HG02938 (cell line): ENCODE data around the gene AGPAT4.

Experiments used
- ATAC-seq: cut with Tn5 transposase; IDR thresholded peaks from one replicate; pipeline ENCODE4 v1.9.1; 2021; ENCODE audit warnings: mild to moderate bottlenecking, moderate library complexity; ENCODE audit not compliant: unreplicated experiment

AGPAT4 gene

DNA sequence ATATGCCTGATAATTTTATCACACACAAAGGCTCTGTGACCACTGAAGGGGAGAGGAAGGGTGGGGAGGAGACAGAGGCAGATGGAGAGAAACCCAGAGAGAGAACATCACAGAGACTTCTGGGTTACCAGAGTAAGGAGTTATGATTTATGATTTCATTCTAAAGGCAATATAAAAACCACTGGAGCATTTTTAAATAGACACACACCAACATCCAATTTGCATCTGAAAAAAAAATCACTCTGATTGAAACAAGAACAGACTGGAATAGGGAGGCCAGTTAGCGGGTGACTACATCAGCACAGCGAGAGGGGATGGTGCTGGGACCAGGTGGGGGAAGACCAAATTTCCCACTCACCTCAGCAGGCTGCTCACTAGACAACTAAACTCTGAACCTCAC, 104.8 kb downstream of the AGPAT4 start:
- ATAC-seq: no peak

DNA sequence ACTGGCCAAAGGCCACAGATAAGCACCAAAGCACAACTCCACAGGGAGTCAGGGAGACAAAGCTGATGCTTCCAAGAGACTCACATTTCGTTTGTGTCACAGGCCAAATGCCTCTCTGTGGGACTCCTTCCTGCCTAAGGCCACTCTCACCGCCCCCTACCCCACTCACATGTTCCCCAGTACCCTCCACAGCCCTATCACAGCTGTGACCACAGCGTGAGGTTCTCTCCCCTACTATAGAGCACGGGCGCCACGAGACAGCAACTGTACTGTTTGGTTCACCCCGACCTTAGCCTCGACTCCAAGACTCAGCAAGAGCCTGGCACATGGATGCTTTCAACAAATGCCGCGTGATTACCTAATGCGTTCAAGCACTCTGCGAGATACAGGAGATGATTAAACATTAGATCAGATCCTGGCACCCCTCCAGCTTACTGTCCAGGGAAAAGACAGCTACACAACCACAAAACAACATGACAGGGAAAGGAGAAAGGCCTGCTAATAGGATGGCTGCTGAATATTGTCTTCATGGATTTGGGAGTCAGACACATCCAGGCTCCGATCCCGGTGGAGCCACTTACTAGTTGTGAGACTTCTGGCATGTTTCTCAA, 105.5 kb downstream of the AGPAT4 start:
- ATAC-seq: no peak

- no peak for ATAC-seq
Measured at GRCh38 chr6:161166677-161167076, 107.2 kb downstream of the AGPAT4 start.

DNA sequence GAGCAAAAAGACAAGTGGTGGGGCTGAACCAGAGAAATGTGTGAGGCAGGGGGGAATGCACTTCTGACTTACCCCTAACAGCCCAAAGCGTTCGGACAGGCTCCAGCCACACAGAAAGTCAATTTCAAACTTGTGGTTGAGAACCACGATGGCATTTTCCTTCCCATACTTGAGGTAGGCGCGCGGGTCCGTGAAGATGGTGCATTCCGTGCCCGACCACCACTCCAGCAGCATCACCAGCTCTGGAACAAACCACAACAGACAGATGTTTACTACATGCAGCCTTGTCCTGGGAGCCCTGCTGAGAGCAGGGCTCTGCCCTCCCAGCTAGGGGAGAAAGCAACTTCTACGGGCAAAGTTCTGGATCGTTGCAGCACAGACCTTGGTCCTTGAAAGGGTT, 107.7 kb downstream of the AGPAT4 start:
- no peak for ATAC-seq

GRCh38 chr6:161164182-161164625, 109.7 kb downstream of the AGPAT4 start:
- ATAC-seq: no peak

DNA sequence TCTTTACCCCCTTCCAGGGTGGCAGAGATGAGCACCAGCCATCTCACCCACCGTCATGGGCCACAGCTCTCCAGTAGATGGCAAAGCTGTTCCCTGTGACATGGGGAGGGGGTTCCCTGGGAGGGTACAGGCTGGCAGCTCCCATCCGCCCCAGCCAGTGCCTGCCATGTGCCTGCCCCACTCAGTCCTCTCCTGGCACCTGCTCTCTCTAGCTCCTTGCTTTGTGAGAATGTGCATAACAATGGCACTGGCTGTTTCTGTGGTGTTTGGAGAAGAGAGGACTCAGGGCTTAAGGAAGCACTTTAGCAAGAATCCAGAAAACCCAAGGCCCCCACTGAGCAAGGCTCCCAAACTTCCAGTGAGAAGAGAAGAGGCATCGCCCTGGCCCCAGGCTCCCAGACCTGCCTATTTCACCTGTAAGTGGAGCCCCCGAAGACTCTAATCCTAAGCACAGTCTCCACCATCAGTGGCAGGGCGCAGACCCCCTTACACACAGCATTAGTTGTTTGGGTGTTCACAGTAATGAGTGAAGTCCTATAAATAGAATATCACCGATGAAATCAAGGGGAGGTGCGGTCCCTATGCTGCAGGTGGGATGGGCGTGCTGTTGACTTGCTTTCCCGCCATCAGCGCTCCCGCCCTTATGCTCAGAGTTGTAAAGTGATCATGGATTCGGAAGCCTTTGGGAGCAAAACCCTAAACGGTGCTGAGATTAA, 110.2 kb downstream of the AGPAT4 start:
- ATAC-seq: no peak

DNA sequence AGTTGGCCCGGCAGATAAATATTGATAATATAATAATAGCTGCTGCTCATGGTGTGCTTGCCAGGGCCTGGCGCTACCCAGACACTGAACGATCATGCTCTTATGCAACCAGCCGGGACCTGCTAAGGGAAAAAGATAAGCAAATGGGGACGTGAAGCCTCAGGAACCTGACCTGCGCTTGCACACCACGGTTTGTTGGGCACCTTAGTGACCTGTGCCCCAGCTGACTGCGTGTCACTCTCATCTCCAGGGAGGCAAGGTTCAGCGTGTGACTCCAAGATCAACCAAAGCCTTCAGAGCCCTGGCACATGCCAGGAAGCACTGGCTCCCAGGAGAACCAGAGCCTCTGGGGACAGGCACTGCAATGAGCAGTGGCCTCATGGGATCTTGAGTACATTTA, 111.1 kb downstream of the AGPAT4 start:
- no peak for ATAC-seq

GRCh38 chr6:161161889-161162624, 111.8 kb downstream of the AGPAT4 start:
- no peak for ATAC-seq

- no peak for ATAC-seq
Measured at GRCh38 chr6:161161121-161161520, 112.7 kb downstream of the AGPAT4 start.

DNA sequence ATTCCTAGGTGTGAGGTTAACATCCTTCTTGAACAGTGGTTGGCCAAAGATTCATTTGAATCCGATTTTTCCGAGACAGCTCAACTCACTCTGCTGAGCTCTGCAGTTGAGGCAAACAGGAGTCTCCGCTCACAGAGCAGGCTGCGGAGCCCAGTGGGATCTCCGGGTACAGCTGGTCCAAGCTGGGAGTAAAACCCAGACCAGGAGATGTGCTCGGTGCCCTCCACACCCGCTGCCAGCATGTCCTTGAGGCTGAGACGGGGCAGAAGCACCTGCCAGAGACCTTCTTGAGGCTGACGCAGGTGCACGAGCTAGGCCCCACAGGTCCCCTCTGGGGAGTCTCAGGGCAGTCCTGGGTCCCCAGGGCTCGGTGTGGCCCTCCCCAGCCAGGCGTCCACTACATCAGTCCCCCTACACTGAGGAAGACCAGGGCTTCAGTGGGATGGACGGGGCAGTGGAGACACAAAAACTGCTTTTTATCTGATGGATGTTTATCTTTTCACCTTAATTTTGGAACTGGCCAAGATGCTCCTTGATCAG, 119.0 kb downstream of the AGPAT4 start:
- ATAC-seq: no peak

GRCh38 chr6:161153725-161154124, 120.1 kb downstream of the AGPAT4 start:
- ATAC-seq: no peak

DNA sequence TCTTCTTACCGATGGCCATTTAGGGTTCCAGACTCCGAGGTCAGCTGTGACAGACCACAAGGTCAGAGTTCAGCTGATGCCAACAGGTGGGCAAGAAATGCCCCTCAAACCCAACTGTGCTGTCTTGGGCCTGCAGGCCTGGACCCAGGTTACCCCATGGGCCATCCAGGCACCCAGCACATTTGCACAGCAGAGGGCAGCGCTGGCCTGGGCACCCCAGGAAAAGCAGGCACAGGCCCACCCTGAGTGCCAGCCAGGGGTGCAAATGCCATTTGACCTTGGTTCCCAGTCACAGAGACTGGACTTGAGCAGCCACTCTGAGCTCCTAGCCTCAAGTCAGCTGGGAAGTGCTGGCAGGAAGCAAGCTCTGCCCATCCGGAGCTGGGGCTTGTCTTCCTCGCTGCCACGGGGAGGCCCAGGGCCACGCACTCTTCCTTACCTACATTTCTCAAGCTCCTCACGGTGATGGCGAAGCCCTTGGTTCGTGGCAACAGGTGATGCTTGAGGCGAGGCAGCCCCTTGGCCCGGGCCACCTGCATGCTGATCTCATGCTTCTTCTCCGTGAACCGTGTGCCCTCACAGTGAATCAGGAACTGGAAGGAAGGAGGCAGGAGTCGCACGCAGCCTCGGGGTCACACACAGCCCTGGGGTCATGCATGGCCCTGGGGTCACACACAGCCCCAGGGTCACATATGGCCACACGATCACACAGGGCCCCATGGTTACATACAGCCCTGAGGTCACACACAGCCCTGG, 120.8 kb downstream of the AGPAT4 start:
- ATAC-seq: no peak

DNA sequence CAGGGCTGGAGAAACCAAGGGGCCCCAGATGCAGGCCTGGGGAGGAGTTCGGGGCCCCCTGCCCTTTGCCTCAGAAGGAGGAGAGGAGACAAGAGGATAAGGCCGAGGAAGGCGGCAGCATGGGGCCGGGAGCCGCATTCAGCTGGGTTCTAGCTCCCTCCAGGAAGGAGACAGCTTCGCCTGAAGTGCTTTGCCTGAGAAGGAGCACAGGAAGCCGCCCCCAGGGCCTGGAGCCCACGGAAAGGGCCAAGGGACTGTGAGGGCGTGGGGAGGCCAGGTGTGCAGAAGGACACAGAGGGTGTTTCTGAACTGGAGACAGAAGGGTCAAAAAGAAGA, 121.4 kb downstream of the AGPAT4 start:
- no peak for ATAC-seq

- ATAC-seq: no peak
Measured at GRCh38 chr6:161151660-161152526, 122.0 kb downstream of the AGPAT4 start.

DNA sequence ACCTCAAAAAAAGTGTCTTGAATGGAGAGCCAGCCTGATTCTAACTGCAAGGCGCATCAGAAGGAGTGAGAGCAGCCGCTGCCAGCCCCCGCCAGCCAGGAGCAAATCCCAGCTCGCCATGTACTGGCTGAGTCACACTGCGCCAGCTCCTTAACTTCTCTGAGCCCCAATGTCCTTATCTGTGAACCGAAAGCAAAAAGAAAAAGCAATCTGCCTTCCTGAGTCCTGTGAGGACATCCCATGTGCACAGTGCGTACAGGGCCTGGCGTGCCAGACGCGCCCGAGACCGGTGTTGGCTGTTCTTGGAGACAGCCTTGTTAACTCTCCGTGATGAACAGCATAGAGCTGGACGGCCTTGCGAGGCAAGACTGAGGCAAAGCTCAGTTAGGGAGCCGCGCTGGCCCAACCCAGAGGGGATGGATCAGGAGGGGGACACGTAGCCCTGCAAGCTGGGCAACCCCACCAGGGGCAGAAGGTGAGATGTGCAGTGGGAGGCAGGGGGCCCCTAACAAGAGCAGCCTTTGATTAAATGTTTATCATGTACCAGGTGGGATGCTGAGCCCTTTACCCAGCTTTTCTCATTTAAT, 122.7 kb downstream of the AGPAT4 start:
- no peak for ATAC-seq

GRCh38 chr6:161150566-161150965, 123.3 kb downstream of the AGPAT4 start:
- ATAC-seq: no peak

- ATAC-seq: no peak
Measured at GRCh38 chr6:161150136-161150535, 123.7 kb downstream of the AGPAT4 start.

GRCh38 chr6:161143663-161144430, 130.0 kb downstream of the AGPAT4 start:
- no peak for ATAC-seq

DNA sequence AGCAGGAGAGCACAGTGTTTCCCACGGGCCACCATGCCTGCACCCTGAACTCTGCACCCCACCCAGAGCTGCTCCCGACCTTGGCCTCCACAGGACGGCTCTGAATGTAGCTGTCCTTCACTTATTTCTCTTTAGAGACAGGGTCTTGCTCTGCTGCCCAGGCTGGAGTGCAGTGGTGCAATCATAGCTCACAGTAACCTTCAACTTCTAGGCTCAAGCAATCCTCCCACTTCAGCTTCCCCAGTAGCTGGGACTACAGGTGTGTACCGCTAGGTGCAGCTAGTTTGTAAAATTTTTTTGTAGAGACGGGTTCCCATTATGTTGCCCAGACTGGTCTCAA, 130.9 kb downstream of the AGPAT4 start:
- ATAC-seq: no peak
